Umbilical cord (tissue), 2 donors: ENCODE measurements around the gene CTSO. TPM values are rescaled to one million over a fixed set of nuclear protein-coding genes. Genes with fewer than 3 reads are reported as not detected.
"Not testable (repeated sequence)": the region's sequence is repeated elsewhere in the genome, so short reads cannot be mapped to it uniquely, and the experiment has no call there.

Experiments
- DNase-seq: peaks from one replicate; pipeline ENCODE4 v3.0.0-alpha.2; 2015; ENCODE audit warnings: low spot score
- total RNA-seq: library from RNA; depleted of rRNA; stranded (reverse); fragments of >200 nt; gene quantifications from one replicate; pipeline ENCODE4 v1.2.3, GENCODE V29; 2014; ENCODE audit warnings: low replicate concordance; ENCODE audit not compliant: insufficient read depth

Gene CTSO
- total RNA-seq, 1 donor from 2014 or later = 40.9 TPM

GRCh38 chr4:155908187-155909139 is 45.2 kb downstream of the CTSO start:
- DNase-seq = no peak

GRCh38 chr4:155907556-155907955 is 46.1 kb downstream of the CTSO start:
- no peak for DNase-seq

GRCh38 chr4:155906554-155907247 is 47.0 kb downstream of the CTSO start:
- peak; percentile 60 for DNase-seq

GRCh38 chr4:155904331-155904730 is 49.3 kb downstream of the CTSO start:
- DNase-seq = peak; percentile 78

- peak; percentile 41 for DNase-seq
These were observed 50.2 kb downstream of the CTSO start, which contains the start of gene TDO2 for GRCh38 chr4:155903453-155903852. Gene TDO2 (plus strand): TSS chr4:155903696. CDS start chr4:155903759, 63 bp downstream.

GRCh38 chr4:155901013-155901412 is 52.7 kb downstream of the CTSO start:
- no peak for DNase-seq

- DNase-seq = peak; percentile 92
These were observed 53.3 kb downstream of the CTSO start for GRCh38 chr4:155900381-155900780.

GRCh38 chr4:155899891-155900290 is 53.8 kb downstream of the CTSO start:
- DNase-seq = peak; percentile 90

- DNase-seq = not testable (repeated sequence)
These were observed 55.3 kb downstream of the CTSO start for GRCh38 chr4:155898371-155898770.

GRCh38 chr4:155891058-155891457 is 62.6 kb downstream of the CTSO start:
- DNase-seq = no peak

- no peak for DNase-seq
These were observed 63.7 kb downstream of the CTSO start for GRCh38 chr4:155889946-155890345.

GRCh38 chr4:155889031-155889793 is 64.5 kb downstream of the CTSO start:
- DNase-seq = peak; percentile 56

- no peak for DNase-seq
These were observed 65.7 kb downstream of the CTSO start for GRCh38 chr4:155887847-155888570.

- DNase-seq = no peak
These were observed 66.6 kb downstream of the CTSO start for GRCh38 chr4:155887045-155887444.

GRCh38 chr4:155885666-155886065 is 68.0 kb downstream of the CTSO start:
- DNase-seq = no peak

- DNase-seq = no peak
These were observed 69.8 kb downstream of the CTSO start for GRCh38 chr4:155883895-155884294.

- no peak for DNase-seq
These were observed 72.1 kb downstream of the CTSO start for GRCh38 chr4:155881555-155881954.

- no peak for DNase-seq
These were observed 73.9 kb downstream of the CTSO start for GRCh38 chr4:155879767-155880166.

GRCh38 chr4:155878611-155879010 is 75.1 kb downstream of the CTSO start:
- DNase-seq = no peak

GRCh38 chr4:155877971-155878370 is 75.7 kb downstream of the CTSO start:
- DNase-seq = no peak

- no peak for DNase-seq
These were observed 77.8 kb downstream of the CTSO start for GRCh38 chr4:155875878-155876277.
